MG63 (cell line): Measurements from ENCODE around the gene IL18BP. TPM values are rescaled to one million over a fixed set of nuclear protein-coding genes. Genes with fewer than 3 reads are reported as not detected.

ENCODE experiments used
- DNase-seq: peaks from one replicate; pipeline ENCODE4 v3.0.0-alpha.2; 2020
- H3K27me3 ChIP-seq: fragments of 250-450 bp; sonication (Bioruptor Pico); 2 replicates; pipeline ENCODE4 v1.5.1; 2020; ENCODE audit warnings: mild to moderate bottlenecking, moderate library complexity
- H3K36me3 ChIP-seq: fragments of 250-450 bp; sonication (Bioruptor Pico); 2 replicates; pipeline ENCODE4 v1.5.1; 2020; ENCODE audit warnings: mild to moderate bottlenecking, moderate library complexity
- H3K4me3 ChIP-seq: fragments of 250-450 bp; sonication (Bioruptor Pico); 2 replicates; pipeline ENCODE4 v1.5.1; 2020; ENCODE audit warnings: mild to moderate bottlenecking, moderate library complexity
- H3K9me3 ChIP-seq: fragments of 250-450 bp; sonication (Bioruptor Pico); 2 replicates; pipeline ENCODE4 v1.5.1; 2020; ENCODE audit warnings: mild to moderate bottlenecking, moderate library complexity
- total RNA-seq: library from RNA; depleted of rRNA; stranded (reverse); fragments of >200 nt; shearing (Covaris generic); gene quantifications from 2 replicates; pipeline ENCODE4 v1.2.3, GENCODE V29; 2014; ENCODE audit warnings: low replicate concordance

Gene IL18BP
- total RNA-seq, 1 experiment from 2014 or later, result 1.0 TPM

- Histone ChIP-seq H3K4me3 (no peak overlapping the region), H3K9me3 (no peaks in the 10 kb centered on the region)
- DNase-seq, result no peak
These were observed 6.9 kb downstream of the IL18BP start for GRCh38 chr11:72005347-72006260.

GRCh38 chr11:72006309-72007088 lies 7.8 kb downstream of the IL18BP start:
- DNase-seq, result no peak
- Histone ChIP-seq H3K9me3 (no peaks in the 10 kb centered on the region), H3K4me3 (no peak overlapping the region), H3K36me3 (peaks cover 93% of the 10 kb centered on the region), H3K27me3 (no peaks in the 10 kb centered on the region)

More at GRCh38 chr11:72005347-72006260, 6.9 kb downstream of the IL18BP start:
- peaks cover 84% of the 10 kb centered on the region for H3K36me3 ChIP-seq
- H3K27me3 ChIP-seq, result no peaks in the 10 kb centered on the region

GRCh38 chr11:72007089-72007476 lies 8.4 kb downstream of the IL18BP start:
- H3K4me3 ChIP-seq, result no peak overlapping the region
- no peak for DNase-seq
- peaks cover 95% of the 10 kb centered on the region for H3K36me3 ChIP-seq
- no peaks in the 10 kb centered on the region for H3K27me3 ChIP-seq
- H3K9me3 ChIP-seq, result no peaks in the 10 kb centered on the region

GRCh38 chr11:72007587-72007986 lies 8.9 kb downstream of the IL18BP start:
- no peak overlapping the region for H3K4me3 ChIP-seq
- H3K27me3 ChIP-seq, result no peaks in the 10 kb centered on the region
- H3K9me3 ChIP-seq, result no peaks in the 10 kb centered on the region
- DNase-seq, result no peak
- peaks cover 97% of the 10 kb centered on the region for H3K36me3 ChIP-seq

- peaks cover 90% of the 10 kb centered on the region for H3K36me3 ChIP-seq
- no peak for DNase-seq
- H3K4me3 ChIP-seq, result no peak overlapping the region
- no peaks in the 10 kb centered on the region for H3K9me3 ChIP-seq
- H3K27me3 ChIP-seq, result no peaks in the 10 kb centered on the region
These were observed 10.0 kb downstream of the IL18BP start for GRCh38 chr11:72008728-72009127.

GRCh38 chr11:72009156-72009555 lies 10.4 kb downstream of the IL18BP start:
- Histone ChIP-seq H3K36me3 (peaks cover 86% of the 10 kb centered on the region), H3K27me3 (no peaks in the 10 kb centered on the region), H3K9me3 (no peaks in the 10 kb centered on the region), H3K4me3 (no peak overlapping the region)
- no peak for DNase-seq

- DNase-seq, result no peak
- H3K9me3 ChIP-seq, result no peaks in the 10 kb centered on the region
- H3K4me3 ChIP-seq, result no peak overlapping the region
- no peaks in the 10 kb centered on the region for H3K27me3 ChIP-seq
- H3K36me3 ChIP-seq, result peaks cover 85% of the 10 kb centered on the region
These were observed 12.0 kb downstream of the IL18BP start for GRCh38 chr11:72010529-72011233.

- no peak for DNase-seq
- Histone ChIP-seq H3K9me3 (no peaks in the 10 kb centered on the region), H3K27me3 (no peaks in the 10 kb centered on the region), H3K36me3 (peaks cover 82% of the 10 kb centered on the region), H3K4me3 (no peak overlapping the region; the same call in 1 of the 2 replicates)
These were observed 13.5 kb downstream of the IL18BP start for GRCh38 chr11:72012091-72012630.

GRCh38 chr11:72012897-72013721 lies 14.4 kb downstream of the IL18BP start:
- peaks cover 81% of the 10 kb centered on the region for H3K36me3 ChIP-seq
- H3K27me3 ChIP-seq, result no peaks in the 10 kb centered on the region
- no peaks in the 10 kb centered on the region for H3K9me3 ChIP-seq
- peak; percentile 99 for DNase-seq
- H3K4me3 ChIP-seq, result peak overlapping the region; percentile 19

GRCh38 chr11:72013765-72014711 lies 15.3 kb downstream of the IL18BP start:
- peak; percentile 94 for DNase-seq
- no peak overlapping the region for H3K4me3 ChIP-seq
- H3K36me3 ChIP-seq, result peaks cover 82% of the 10 kb centered on the region
- H3K9me3 ChIP-seq, result no peaks in the 10 kb centered on the region
- H3K27me3 ChIP-seq, result no peaks in the 10 kb centered on the region

- DNase-seq, result no peak
- H3K4me3 ChIP-seq, result no peak overlapping the region
- peaks cover 84% of the 10 kb centered on the region for H3K36me3 ChIP-seq
- no peaks in the 10 kb centered on the region for H3K9me3 ChIP-seq
- H3K27me3 ChIP-seq, result no peaks in the 10 kb centered on the region
These were observed 16.1 kb downstream of the IL18BP start for GRCh38 chr11:72014761-72015320.

- Histone ChIP-seq H3K27me3 (no peaks in the 10 kb centered on the region), H3K4me3 (no peak overlapping the region), H3K9me3 (no peaks in the 10 kb centered on the region), H3K36me3 (peaks cover 84% of the 10 kb centered on the region)
- DNase-seq, result peak; percentile 54
These were observed 16.9 kb downstream of the IL18BP start for GRCh38 chr11:72015511-72016061.

GRCh38 chr11:72018171-72018570 lies 19.5 kb downstream of the IL18BP start:
- no peak for DNase-seq
- no peak overlapping the region for H3K4me3 ChIP-seq
- peaks cover 84% of the 10 kb centered on the region for H3K36me3 ChIP-seq
- H3K9me3 ChIP-seq, result no peaks in the 10 kb centered on the region
- H3K27me3 ChIP-seq, result no peaks in the 10 kb centered on the region

- Histone ChIP-seq H3K9me3 (no peaks in the 10 kb centered on the region), H3K36me3 (peaks cover 88% of the 10 kb centered on the region), H3K27me3 (no peaks in the 10 kb centered on the region), H3K4me3 (no peak overlapping the region)
- DNase-seq, result no peak
These were observed 24.6 kb downstream of the IL18BP start for GRCh38 chr11:72023335-72023734.
